ENCODE results near the gene SLC46A3.

SLC46A3 gene

GRCh38 chr13:28750187-28751045, 31.6 kb upstream of the SLC46A3 start:
- TF ChIP-seq TSHZ2 (CRISPR knock-in tag; IDR thresholded peaks at IDR 0.05) (no peak), SNAI2 (CRISPR knock-in tag; IDR thresholded peaks at IDR 0.05) (no peak), ISL1 (CRISPR knock-in tag; IDR thresholded peaks at IDR 0.05) (no peak), ZC3H10 (CRISPR knock-in tag; IDR thresholded peaks at IDR 0.05) (no peak), ZFP30 (CRISPR knock-in tag; IDR thresholded peaks at IDR 0.05) (no peak), ZFP3 (CRISPR knock-in tag; IDR thresholded peaks at IDR 0.05) (no peak), BACH2 (CRISPR knock-in tag; IDR thresholded peaks at IDR 0.05; ENCODE audit: borderline replicate concordance) (no peak), CSRNP3 (CRISPR knock-in tag; IDR thresholded peaks at IDR 0.05) (no peak), ARNTL (CRISPR knock-in tag; IDR thresholded peaks at IDR 0.05; ENCODE audit: borderline replicate concordance, low read depth) (no peak)
- ATAC-seq = no peak

GRCh38 chr13:28747851-28748250, 29.1 kb upstream of the SLC46A3 start:
- TF ChIP-seq ZFP30 (CRISPR knock-in tag; IDR thresholded peaks at IDR 0.05) (no peak), ESRRG (CRISPR knock-in tag; IDR thresholded peaks at IDR 0.05) (no peak), PATZ1 (CRISPR knock-in tag; IDR thresholded peaks at IDR 0.05; ENCODE audit: borderline replicate concordance) (no peak)
- ATAC-seq = no peak

- ATAC-seq = no peak
- no peak for TF ChIP-seq TSHZ2 (CRISPR knock-in tag; IDR thresholded peaks at IDR 0.05)
Observed at GRCh38 chr13:28746287-28746612, 27.5 kb upstream of the SLC46A3 start.

GRCh38 chr13:28744656-28745055, 25.9 kb upstream of the SLC46A3 start:
- ATAC-seq = no peak
- no peak for TF ChIP-seq TCF4 (CRISPR knock-in tag; IDR thresholded peaks at IDR 0.05; ENCODE audit: borderline replicate concordance)

- TF ChIP-seq ZC3H10 (CRISPR knock-in tag; IDR thresholded peaks at IDR 0.05) = no peak
- no peak for TF ChIP-seq ZNF8 (CRISPR knock-in tag; IDR thresholded peaks at IDR 0.05)
- TF ChIP-seq ZFP3 (CRISPR knock-in tag; IDR thresholded peaks at IDR 0.05) = no peak
- no peak for TF ChIP-seq ZFP30 (CRISPR knock-in tag; IDR thresholded peaks at IDR 0.05)
- TF ChIP-seq ARNTL (CRISPR knock-in tag; IDR thresholded peaks at IDR 0.05; ENCODE audit: borderline replicate concordance, low read depth) = no peak
- TF ChIP-seq SNAI2 (CRISPR knock-in tag; IDR thresholded peaks at IDR 0.05) = no peak
- TF ChIP-seq CREB5 (CRISPR knock-in tag; IDR thresholded peaks at IDR 0.05; ENCODE audit: low read depth) = no peak
- TF ChIP-seq POU6F1 (CRISPR knock-in tag; IDR thresholded peaks at IDR 0.05; ENCODE audit: borderline replicate concordance, low read depth) = no peak
- TF ChIP-seq ISL1 (CRISPR knock-in tag; IDR thresholded peaks at IDR 0.05) = no peak
- ATAC-seq = peak; percentile 36; the same call in 1 of the 3 replicates
Observed at GRCh38 chr13:28744091-28744536, 25.3 kb upstream of the SLC46A3 start.

All from SK-N-SH treated with all-trans-retinoic acid at 6 μM for 48 hours (cell line).